ENCODE results near the gene FIBP.

The FIBP gene

GRCh38 chr11:65858681-65859087 lies 29.6 kb downstream of the FIBP start:
- peak overlapping the region; percentile 54 for H2BK5ac ChIP-seq (ENCODE audit: low read depth, low read length, poor library complexity, severe bottlenecking)
- H3K4ac ChIP-seq (ENCODE audit: low read depth in 1 of 2, low read length in 2 of 2) = peak overlapping the region; percentile 52 to 63
- H2BK120ac ChIP-seq (ENCODE audit: low read depth, low read length) = no peak overlapping the region
- no peak overlapping the region for H2BK15ac ChIP-seq (ENCODE audit: low read depth, poor library complexity, severe bottlenecking)
- peak overlapping the region; percentile 49 to 94 for H3K4me3 ChIP-seq (ENCODE audit: insufficient read depth in 1 of 2, low read depth in 1 of 2, low read length in 2 of 2)
- H3K4me2 ChIP-seq (ENCODE audit: low read length, poor library complexity, severe bottlenecking) = peak overlapping the region; percentile 72
- peak overlapping the region; percentile 17 for H2AK5ac ChIP-seq (ENCODE audit: low read length, severe bottlenecking)
- no peak overlapping the region for H2AFZ ChIP-seq (ENCODE audit: low read depth, low read length)
- no peak overlapping the region for H3K14ac ChIP-seq (ENCODE audit: low read length in 2 of 2)
- no peak overlapping the region for H3K23ac ChIP-seq (ENCODE audit: low read length in 2 of 2)
- H3K27ac ChIP-seq (ENCODE audit: low read length, poor library complexity, severe bottlenecking) = peak overlapping the region; percentile 97
- H3K36me3 ChIP-seq (ENCODE audit: control insufficient read depth in 1 of 2, insufficient read depth in 2 of 2, low read depth in 1 of 2, low read length in 2 of 2) = peaks cover 46 to 48% of the 10 kb centered on the region in 2 experiments
- peak overlapping the region in 1 of 2 experiments; percentile 70 for H2BK12ac ChIP-seq (ENCODE audit: low read length in 2 of 2)
- H3K9ac ChIP-seq (ENCODE audit: low read length) = peak overlapping the region; percentile 94
- peaks cover 6% of the 10 kb centered on the region for H3K79me1 ChIP-seq (replicated peaks; ENCODE audit: low read length, poor library complexity, severe bottlenecking)
- no peak overlapping the region for H4K91ac ChIP-seq (ENCODE audit: low read length)
- H3K9me3 ChIP-seq (ENCODE audit: control insufficient read depth, low read length) = no peaks in the 10 kb centered on the region
- DNase-seq = no peak
- H4K8ac ChIP-seq (ENCODE audit: low read length) = peak overlapping the region; percentile 35
- peaks cover 45% of the 10 kb centered on the region for H3K4me1 ChIP-seq (ENCODE audit: control insufficient read depth, insufficient read depth, low read depth, low read length)
- no peaks in the 10 kb centered on the region for H3K27me3 ChIP-seq (ENCODE audit: control insufficient read depth in 1 of 2, insufficient read depth in 1 of 2, low read length in 2 of 2)
- H3K18ac ChIP-seq (ENCODE audit: low read depth in 1 of 2, low read length in 2 of 2) = peak overlapping the region; percentile 74 to 77
- 2% methylated on average over 10 of the region's 10 CpGs for WGBS

DNA sequence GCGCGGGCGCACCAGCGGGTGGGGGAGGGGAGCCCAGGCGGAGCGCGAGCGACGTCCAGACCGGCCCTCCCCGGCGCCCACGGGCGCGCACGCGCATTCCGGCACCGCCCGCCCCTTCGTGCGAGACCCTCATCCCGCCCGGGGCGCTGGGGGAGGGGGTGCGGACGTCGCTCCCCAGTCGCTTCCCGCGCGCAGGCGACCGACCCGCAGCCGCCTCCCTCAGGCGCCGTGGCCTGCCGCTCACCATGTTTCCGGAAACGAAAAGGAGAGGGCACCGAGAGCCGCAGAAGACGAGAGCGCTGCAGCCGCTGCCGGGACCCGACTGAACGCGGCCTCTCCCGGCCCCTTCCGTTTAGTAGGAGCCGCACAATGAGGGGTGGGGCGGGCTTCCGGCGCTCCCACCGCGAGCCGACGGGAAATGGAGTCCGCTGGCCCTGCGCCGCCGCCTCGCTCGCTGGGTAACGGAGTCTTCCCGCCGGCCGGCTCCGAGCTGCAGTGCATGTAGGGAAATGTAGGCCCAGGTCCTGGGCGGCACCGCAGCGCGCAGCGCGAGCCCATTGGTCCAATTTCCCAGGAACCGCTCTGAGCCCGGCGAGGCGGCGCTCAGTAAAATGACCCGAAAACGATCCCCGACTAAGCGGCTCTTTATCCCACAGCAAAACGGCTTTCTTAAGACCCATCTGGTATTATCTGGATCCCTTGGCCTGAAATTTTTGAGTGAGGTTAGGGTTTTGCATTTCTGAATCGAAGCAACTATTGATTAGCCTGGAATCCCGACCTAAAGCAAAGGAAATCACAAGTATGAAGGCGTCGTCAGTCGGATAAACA lies 30.2 kb downstream of the FIBP start, which contains the start of gene CFL1:
Gene CFL1, minus strand, starts transcription at position 328 of the 828 bp plus-strand sequence. Its CDS starts 81 bp downstream, at position 247.
- no peaks in the 10 kb centered on the region for H3K27me3 ChIP-seq (ENCODE audit: control insufficient read depth in 1 of 2, insufficient read depth in 1 of 2, low read length in 2 of 2)
- H2BK12ac ChIP-seq (ENCODE audit: low read length in 2 of 2) = peak within 1 kb of the TSS in 1 of 2 experiments; percentile 70
- H2AK5ac ChIP-seq (ENCODE audit: low read length, severe bottlenecking) = peak within 1 kb of the TSS; percentile 17
- peak within 1 kb of the TSS; percentile 34 for H2AFZ ChIP-seq (ENCODE audit: low read depth, low read length)
- H3K79me1 ChIP-seq (replicated peaks; ENCODE audit: low read length, poor library complexity, severe bottlenecking) = peaks cover 3% of the 10 kb centered on the region
- peak within 1 kb of the TSS; percentile 94 for H3K9ac ChIP-seq (ENCODE audit: low read length)
- peak within 1 kb of the TSS; percentile 97 to 99 for H3K18ac ChIP-seq (ENCODE audit: low read depth in 1 of 2, low read length in 2 of 2)
- H3K4me1 ChIP-seq (ENCODE audit: control insufficient read depth, insufficient read depth, low read depth, low read length) = peaks cover 41% of the 10 kb centered on the region
- peak within 1 kb of the TSS; percentile 72 for H3K4me2 ChIP-seq (ENCODE audit: low read length, poor library complexity, severe bottlenecking)
- peak within 1 kb of the TSS; percentile 66 for H4K8ac ChIP-seq (ENCODE audit: low read length)
- H2BK120ac ChIP-seq (ENCODE audit: low read depth, low read length) = peak within 1 kb of the TSS; percentile 90
- no peaks in the 10 kb centered on the region for H3K9me3 ChIP-seq (ENCODE audit: control insufficient read depth, low read length)
- peak within 1 kb of the TSS; percentile 89 for H2BK15ac ChIP-seq (ENCODE audit: low read depth, poor library complexity, severe bottlenecking)
- H4K91ac ChIP-seq (ENCODE audit: low read length) = peak within 1 kb of the TSS; percentile 92
- peak within 1 kb of the TSS in 1 of 2 experiments; percentile 98 for H3K14ac ChIP-seq (ENCODE audit: low read length in 2 of 2)
- peak within 1 kb of the TSS; percentile 97 for H2BK5ac ChIP-seq (ENCODE audit: low read depth, low read length, poor library complexity, severe bottlenecking)
- peak within 1 kb of the TSS; percentile 79 to 99 for H3K4ac ChIP-seq (ENCODE audit: low read depth in 1 of 2, low read length in 2 of 2)
- under 1% methylated on average over 70 of the region's 92 CpGs for WGBS
- H3K23ac ChIP-seq (ENCODE audit: low read length in 2 of 2) = peak within 1 kb of the TSS in 1 of 2 experiments; percentile 90
- peak; percentile 98 for DNase-seq
- H3K4me3 ChIP-seq (ENCODE audit: insufficient read depth in 1 of 2, low read depth in 1 of 2, low read length in 2 of 2) = peak within 1 kb of the TSS; percentile 82 to 94
- H3K27ac ChIP-seq (ENCODE audit: low read length, poor library complexity, severe bottlenecking) = peak within 1 kb of the TSS; percentile 97
- peaks cover 46 to 48% of the 10 kb centered on the region in 2 experiments for H3K36me3 ChIP-seq (ENCODE audit: control insufficient read depth in 1 of 2, insufficient read depth in 2 of 2, low read depth in 1 of 2, low read length in 2 of 2)

DNA sequence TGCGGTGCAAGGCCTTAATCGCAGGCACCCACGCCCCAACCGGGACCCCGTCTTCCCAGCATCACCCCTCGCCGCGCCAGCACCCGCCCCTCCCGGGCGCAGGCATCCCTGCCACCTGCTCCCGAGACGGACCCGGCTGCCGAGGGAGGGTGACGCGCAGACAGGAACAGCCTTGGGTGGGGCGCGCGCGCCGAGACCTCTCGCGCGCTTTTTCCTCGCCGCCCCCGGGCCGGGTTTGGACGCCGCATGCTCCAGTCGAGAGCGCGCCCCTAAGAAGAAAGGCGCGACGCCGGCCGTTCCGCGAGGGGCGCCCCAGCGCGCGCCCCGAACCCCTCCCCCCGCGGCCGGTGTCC lies 30.8 kb downstream of the FIBP start:
- peak overlapping the region; percentile 82 to 94 for H3K4me3 ChIP-seq (ENCODE audit: insufficient read depth in 1 of 2, low read depth in 1 of 2, low read length in 2 of 2)
- H3K9ac ChIP-seq (ENCODE audit: low read length) = peak overlapping the region; percentile 94
- H3K4ac ChIP-seq (ENCODE audit: low read depth in 1 of 2, low read length in 2 of 2) = peak overlapping the region; percentile 79 to 99
- peaks cover 40% of the 10 kb centered on the region for H3K4me1 ChIP-seq (ENCODE audit: control insufficient read depth, insufficient read depth, low read depth, low read length)
- peaks cover 2% of the 10 kb centered on the region for H3K79me1 ChIP-seq (replicated peaks; ENCODE audit: low read length, poor library complexity, severe bottlenecking)
- peak overlapping the region in 1 of 2 experiments; percentile 55 for H2BK12ac ChIP-seq (ENCODE audit: low read length in 2 of 2)
- H2AFZ ChIP-seq (ENCODE audit: low read depth, low read length) = no peak overlapping the region
- H3K18ac ChIP-seq (ENCODE audit: low read depth in 1 of 2, low read length in 2 of 2) = peak overlapping the region; percentile 97 to 98
- H3K23ac ChIP-seq (ENCODE audit: low read length in 2 of 2) = peak overlapping the region in 1 of 2 experiments; percentile 90
- H3K27ac ChIP-seq (ENCODE audit: low read length, poor library complexity, severe bottlenecking) = peak overlapping the region; percentile 90
- peak overlapping the region; percentile 90 for H2BK120ac ChIP-seq (ENCODE audit: low read depth, low read length)
- no peak overlapping the region for H2AK5ac ChIP-seq (ENCODE audit: low read length, severe bottlenecking)
- peak overlapping the region; percentile 38 for H4K8ac ChIP-seq (ENCODE audit: low read length)
- DNase-seq = no peak
- WGBS = under 1% methylated on average over 35 of the region's 49 CpGs
- peak overlapping the region in 1 of 2 experiments; percentile 98 for H3K14ac ChIP-seq (ENCODE audit: low read length in 2 of 2)
- H2BK5ac ChIP-seq (ENCODE audit: low read depth, low read length, poor library complexity, severe bottlenecking) = peak overlapping the region; percentile 97
- H3K36me3 ChIP-seq (ENCODE audit: control insufficient read depth in 1 of 2, insufficient read depth in 2 of 2, low read depth in 1 of 2, low read length in 2 of 2) = peaks cover 46 to 48% of the 10 kb centered on the region in 2 experiments
- peak overlapping the region; percentile 16 for H4K91ac ChIP-seq (ENCODE audit: low read length)
- H3K27me3 ChIP-seq (ENCODE audit: control insufficient read depth in 1 of 2, insufficient read depth in 1 of 2, low read length in 2 of 2) = no peaks in the 10 kb centered on the region
- no peak overlapping the region for H3K4me2 ChIP-seq (ENCODE audit: low read length, poor library complexity, severe bottlenecking)
- peak overlapping the region; percentile 73 for H2BK15ac ChIP-seq (ENCODE audit: low read depth, poor library complexity, severe bottlenecking)
- H3K9me3 ChIP-seq (ENCODE audit: control insufficient read depth, low read length) = no peaks in the 10 kb centered on the region

Data from mesenchymal stem cell (in vitro differentiated cells and primary cell).